Breast epithelium (tissue), 3 donors: ENCODE data around the gene PRSS57.

Experiments
- CTCF ChIP-seq, 3 donors: fragments of 450-650 bp; IDR thresholded peaks; one replicate each; pipeline ENCODE4 v1.5.1; 2016 to 2017; ENCODE audit warnings: antibody characterized with exemption in 3 of 3, mild to moderate bottlenecking in 3 of 3, moderate library complexity in 3 of 3
- POLR2A ChIP-seq: fragments of 450-650 bp; IDR thresholded peaks from one replicate; pipeline ENCODE4 v1.6.1; 2016; ENCODE audit warnings: antibody characterized with exemption, mild to moderate bottlenecking, moderate library complexity

DNA sequence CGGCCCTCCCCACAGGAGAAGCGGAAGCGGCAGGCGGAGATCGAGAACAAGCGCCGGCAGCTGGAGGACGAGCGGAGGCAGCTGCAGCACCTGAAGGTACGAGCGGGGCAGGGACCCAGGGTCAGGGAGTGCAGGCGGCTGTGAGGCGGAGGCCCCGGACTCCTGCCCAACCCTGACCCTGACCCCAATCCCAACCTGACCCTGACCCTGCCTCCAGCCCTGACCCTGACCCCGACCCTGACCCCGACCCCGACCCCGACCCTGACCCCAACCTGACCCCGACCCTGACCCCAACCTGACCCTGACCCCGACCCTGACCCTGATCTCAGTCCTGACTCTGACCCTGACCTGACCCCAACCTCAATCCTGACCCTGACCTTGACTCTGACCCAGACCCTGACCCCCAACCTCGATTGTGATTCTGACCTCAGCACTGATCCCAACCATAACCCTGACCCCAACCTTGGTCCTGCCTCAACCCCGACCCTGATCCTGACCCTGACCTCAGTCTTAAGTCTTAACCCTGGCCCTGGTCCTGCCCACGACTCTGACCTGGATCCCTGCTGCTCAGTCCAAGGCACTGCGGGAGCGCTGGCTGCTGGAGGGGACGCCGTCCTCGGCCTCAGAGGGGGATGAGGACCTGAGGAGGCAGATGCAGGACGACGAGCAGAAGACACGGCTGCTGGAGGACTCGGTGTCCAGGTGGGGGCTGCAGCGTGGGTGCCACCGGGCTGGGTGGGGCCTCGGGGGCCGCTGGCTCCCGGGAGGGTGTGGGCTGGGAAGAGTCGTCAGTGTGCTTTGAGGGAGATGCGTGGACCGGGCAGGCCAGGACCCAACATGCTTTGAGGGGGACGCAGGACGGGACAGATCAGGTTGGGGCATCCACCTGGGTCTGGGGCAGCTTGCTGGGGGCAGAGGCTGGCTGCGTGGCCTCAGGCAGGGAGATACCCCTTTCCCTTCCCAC is 32.0 kb upstream of the PRSS57 start:
- TF ChIP-seq POLR2A: no peak
- no peak for TF ChIP-seq CTCF (IDR thresholded peaks at IDR 0.05)
